PC-9 (cell line): ENCODE measurements around the gene ETV3L. TPM values are rescaled to one million over a fixed set of nuclear protein-coding genes. Genes with fewer than 3 reads are reported as not detected.

Experiments
- BruUV-seq: library from RNA; stranded (reverse); fragments of 400-500 nt; replicated peaks from 2 replicates; lab custom pipeline; 2021; lab: Mats Ljungman, UMichigan
- CTCF ChIA-PET: fragments of 300-600 bp; sonication (Branson Sonifier 250); formaldehyde crosslinking; loops from one replicate; lab custom pipeline; 2022; ENCODE audit warnings: antibody characterized with exemption; lab: Charles Lee
- POLR2A ChIA-PET: fragments of 300-600 bp; sonication (Branson Sonifier 250); formaldehyde crosslinking; loops from one replicate; lab custom pipeline; 2022; ENCODE audit warnings: antibody characterized with exemption; ENCODE audit not compliant: unreplicated experiment; lab: Charles Lee
- DNase-seq, 2 experiments: peaks; one replicate each; pipeline versions ENCODE4 v3.0.0 to v3.0.0-alpha.2; 2015 to 2022; ENCODE audit warnings: mixed read lengths in 1 of 2
- H2AFZ ChIP-seq: fragments of 200-600 bp; sonication (generic); 2 replicates; pipeline ENCODE4 v1.8.1; 2017; ENCODE audit warnings: antibody characterized with exemption
- H3F3A ChIP-seq: fragments of 200-600 bp; sonication (generic); 2 replicates; pipeline ENCODE4 v1.8.1; 2017; ENCODE audit warnings: antibody characterized with exemption, mild to moderate bottlenecking, low read depth; ENCODE audit not compliant: insufficient read depth
- H3K27ac ChIP-seq: fragments of 200-600 bp; sonication (generic); 2 replicates; pipeline ENCODE4 v1.6.1; 2016; ENCODE audit warnings: mixed run types
- H3K27me3 ChIP-seq: fragments of 200-600 bp; sonication (generic); 2 replicates; pipeline ENCODE4 v1.6.1; 2016; ENCODE audit warnings: low read depth, mixed run types; ENCODE audit not compliant: insufficient read depth
- H3K36me3 ChIP-seq: fragments of 200-600 bp; sonication (generic); 2 replicates; pipeline ENCODE4 v1.6.1; 2016; ENCODE audit warnings: low read depth, mixed run types
- H3K4me1 ChIP-seq: fragments of 200-600 bp; sonication (generic); replicated peaks from 2 replicates; pipeline ENCODE4 v1.6.1; 2016; ENCODE audit warnings: mixed run types; ENCODE audit not compliant: insufficient read depth
- H3K4me2 ChIP-seq: fragments of 200-600 bp; sonication (generic); 2 replicates; pipeline ENCODE4 v1.6.1; 2017; ENCODE audit warnings: mixed run types
- H3K4me3 ChIP-seq: fragments of 200-600 bp; sonication (generic); 2 replicates; pipeline ENCODE4 v1.6.1; 2016; ENCODE audit warnings: mixed run types
- H3K79me2 ChIP-seq: fragments of 200-600 bp; sonication (generic); 2 replicates; pipeline ENCODE4 v1.6.1; 2017; ENCODE audit warnings: low read depth, mixed run types
- H3K9me2 ChIP-seq: fragments of 200-600 bp; sonication (generic); 2 replicates; pipeline ENCODE4 v1.8.1; 2017; ENCODE audit warnings: mild to moderate bottlenecking; ENCODE audit not compliant: insufficient read depth
- H3K9me3 ChIP-seq: fragments of 200-600 bp; sonication (generic); 2 replicates; pipeline ENCODE4 v1.8.1; 2016; ENCODE audit warnings: low read depth; ENCODE audit not compliant: insufficient read depth
- H4K20me1 ChIP-seq: fragments of 200-600 bp; sonication (generic); 2 replicates; pipeline ENCODE4 v1.8.1; 2017; ENCODE audit not compliant: insufficient read depth
- EZH2 ChIP-seq: fragments of 200-600 bp; sonication (generic); IDR thresholded peaks from 2 replicates; pipeline ENCODE4 v1.8.0; 2017; ENCODE audit warnings: antibody characterized with exemption, low read depth
- intact Hi-C: fragments of 100-400 bp; cut with micrococcal nuclease; formaldehyde crosslinking; loops from one replicate; pipeline ENCODE4 v1.10.0; 2022; ENCODE audit not compliant: unreplicated experiment
- total RNA-seq: library from RNA; stranded (reverse); gene quantifications from 2 replicates; pipeline ENCODE4 v1.2.3, GENCODE V29; 2021
- TF ChIP-seq, protein P1 (sequence below): fragments of 200-600 bp; sonication (generic); conservative IDR thresholded peaks from 2 replicates; pipeline ENCODE4 v1.6.1; 2017; ENCODE audit warnings: mixed run types, antibody characterized with exemption, mild to moderate bottlenecking, moderate library complexity

ETV3L gene
- total RNA-seq, 1 experiment from 2014 or later: not detected

DNA sequence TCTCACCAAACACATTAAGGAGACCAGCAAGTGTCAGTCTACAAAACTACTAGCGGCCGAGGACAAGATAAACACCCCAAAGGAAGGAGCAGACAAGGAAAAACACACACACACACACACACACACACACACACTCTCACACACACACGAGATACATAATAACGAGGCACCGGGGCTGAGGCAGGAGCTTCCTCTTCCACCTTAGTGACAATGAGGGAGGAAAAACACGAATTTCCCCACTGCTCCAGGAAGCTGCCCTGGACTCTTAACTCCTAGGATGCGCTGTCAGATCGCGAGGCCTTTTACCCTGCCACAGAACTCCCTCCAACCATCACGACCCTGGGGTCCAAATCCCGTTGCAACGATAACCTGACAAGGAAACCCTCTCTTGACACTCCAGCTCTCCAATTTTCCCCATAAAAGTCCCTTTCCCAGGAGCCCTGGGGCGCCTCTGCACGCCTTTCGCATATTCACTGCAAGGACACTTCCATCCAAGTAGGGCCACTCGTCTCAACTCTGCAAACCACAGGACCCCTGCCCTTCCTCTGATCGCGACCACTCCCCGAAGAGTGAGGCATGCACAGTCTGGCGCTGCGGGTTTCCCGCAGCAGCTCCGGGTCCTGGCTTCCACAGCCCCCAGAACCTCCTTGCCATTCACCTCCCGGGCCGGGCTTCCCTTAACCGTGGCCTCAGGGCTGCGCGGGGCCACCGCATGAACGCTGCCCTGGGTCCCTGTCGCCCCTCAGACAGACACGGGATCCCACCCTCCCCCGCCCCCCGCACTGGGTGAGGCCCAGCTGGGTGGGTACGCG, 38.0 kb upstream of the ETV3L start:
- intact Hi-C loops: loop anchor here (10.0 kb wide), 1 partner anchor 443 kb away; no protein-coding TSS in a partner anchor
- Histone ChIP-seq H3K9me2 (no peaks in the 10 kb centered on the region), H2AFZ (peak overlapping the region; percentile 86), H3K4me2 (peak overlapping the region; percentile 96), H4K20me1 (peaks cover 11% of the 10 kb centered on the region; the same call in 1 of the 2 replicates), H3K27ac (peak overlapping the region; percentile 78), H3K4me1 (peaks cover 48% of the 10 kb centered on the region), H3K27me3 (no peaks in the 10 kb centered on the region), H3F3A (peaks cover 42% of the 10 kb centered on the region), H3K36me3 (peaks cover 29% of the 10 kb centered on the region), H3K9me3 (no peaks in the 10 kb centered on the region), H3K4me3 (peak overlapping the region; percentile 86), H3K79me2 (peaks cover 47% of the 10 kb centered on the region)
- DNase-seq: no peak
- TF ChIP-seq, protein P1, sequence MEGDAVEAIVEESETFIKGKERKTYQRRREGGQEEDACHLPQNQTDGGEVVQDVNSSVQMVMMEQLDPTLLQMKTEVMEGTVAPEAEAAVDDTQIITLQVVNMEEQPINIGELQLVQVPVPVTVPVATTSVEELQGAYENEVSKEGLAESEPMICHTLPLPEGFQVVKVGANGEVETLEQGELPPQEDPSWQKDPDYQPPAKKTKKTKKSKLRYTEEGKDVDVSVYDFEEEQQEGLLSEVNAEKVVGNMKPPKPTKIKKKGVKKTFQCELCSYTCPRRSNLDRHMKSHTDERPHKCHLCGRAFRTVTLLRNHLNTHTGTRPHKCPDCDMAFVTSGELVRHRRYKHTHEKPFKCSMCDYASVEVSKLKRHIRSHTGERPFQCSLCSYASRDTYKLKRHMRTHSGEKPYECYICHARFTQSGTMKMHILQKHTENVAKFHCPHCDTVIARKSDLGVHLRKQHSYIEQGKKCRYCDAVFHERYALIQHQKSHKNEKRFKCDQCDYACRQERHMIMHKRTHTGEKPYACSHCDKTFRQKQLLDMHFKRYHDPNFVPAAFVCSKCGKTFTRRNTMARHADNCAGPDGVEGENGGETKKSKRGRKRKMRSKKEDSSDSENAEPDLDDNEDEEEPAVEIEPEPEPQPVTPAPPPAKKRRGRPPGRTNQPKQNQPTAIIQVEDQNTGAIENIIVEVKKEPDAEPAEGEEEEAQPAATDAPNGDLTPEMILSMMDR: no peak
- no peak for TF ChIP-seq EZH2
- CTCF ChIA-PET: interaction anchor here (0.6 to 2.1 kb wide), 4 partner anchors 17 to 473 kb away, joined by 4 to 9 read pairs (median 6); partner anchors contain the start of gene ETV3L
- POLR2A ChIA-PET: interaction anchor here (0.7 kb wide), 1 partner anchor 220 kb away, joined by 7 read pairs; no protein-coding TSS in a partner anchor
- no TSS peak for BruUV-seq

DNA sequence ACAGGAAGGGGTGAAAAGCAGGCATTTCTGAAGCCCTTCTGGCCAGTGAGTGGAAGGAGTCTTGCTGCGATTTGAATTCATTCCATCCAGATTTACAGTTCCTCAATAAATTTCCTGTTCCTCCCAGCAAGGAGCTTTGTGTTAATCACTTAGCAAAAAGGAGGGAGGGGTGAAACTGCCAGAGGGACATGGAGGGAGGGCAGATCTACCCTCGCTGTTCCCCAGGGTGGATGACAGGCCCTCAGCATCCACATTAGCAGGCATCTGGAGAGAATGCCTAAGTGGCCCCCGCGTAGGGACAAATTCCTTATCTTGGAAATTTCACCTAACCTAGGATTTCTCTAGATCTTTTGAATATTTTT, 37.4 kb upstream of the ETV3L start:
- Histone ChIP-seq H3K27me3 (no peaks in the 10 kb centered on the region), H3K9me3 (no peaks in the 10 kb centered on the region), H3K9me2 (no peaks in the 10 kb centered on the region), H4K20me1 (peaks cover 11% of the 10 kb centered on the region; the same call in 1 of the 2 replicates), H3K4me2 (peak overlapping the region; percentile 96), H3F3A (peaks cover 47% of the 10 kb centered on the region), H2AFZ (no peak overlapping the region), H3K4me1 (peaks cover 53% of the 10 kb centered on the region), H3K4me3 (peak overlapping the region; percentile 86), H3K27ac (peak overlapping the region; percentile 78), H3K36me3 (peaks cover 33% of the 10 kb centered on the region), H3K79me2 (peaks cover 47% of the 10 kb centered on the region)
- CTCF ChIA-PET: interaction anchor here (1.2 to 2.1 kb wide), 2 partner anchors 18 to 47 kb away, joined by 6 to 7 read pairs; no protein-coding TSS in a partner anchor
- BruUV-seq: TSS peak; percentile 50
- DNase-seq: no peak
- intact Hi-C loops: loop anchor here (10.0 kb wide), 1 partner anchor 442 kb away; no protein-coding TSS in a partner anchor
- TF ChIP-seq, protein P1: 0 out of 2 replicates have a peak, but pooled peaks have one; percentile 5
- no peak for TF ChIP-seq EZH2
- POLR2A ChIA-PET: interaction anchor here (0.7 kb wide), 1 partner anchor 219 kb away, joined by 7 read pairs; no protein-coding TSS in a partner anchor

DNA sequence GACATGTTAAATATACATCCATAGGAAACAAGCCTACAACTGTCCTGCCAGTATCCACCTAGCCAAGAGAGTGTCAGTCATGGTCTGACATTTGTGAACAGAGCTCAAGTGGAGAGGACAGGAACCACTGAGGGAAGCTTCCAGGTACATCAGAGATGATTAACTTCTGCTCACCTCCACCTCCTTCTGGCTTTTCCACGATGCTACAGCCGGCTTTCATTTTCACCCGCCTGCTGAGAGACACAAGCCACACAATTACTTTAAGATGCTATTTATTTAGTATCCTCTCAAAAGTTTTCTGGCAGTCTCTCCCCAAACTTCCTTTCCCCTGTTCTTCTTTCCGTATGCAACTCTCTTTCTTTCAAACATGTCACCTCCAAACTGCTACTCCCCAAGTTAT, 36.5 kb upstream of the ETV3L start:
- POLR2A ChIA-PET: interaction anchor here (0.6 kb wide), 1 partner anchor 35 kb away, joined by 4 read pairs; no protein-coding TSS in a partner anchor
- H3K9me2 ChIP-seq: no peaks in the 10 kb centered on the region

More for the DNA sequence above, 36.5 kb upstream of the ETV3L start:
- H3K27ac ChIP-seq: peak overlapping the region; percentile 78
- intact Hi-C loops: loop anchor here (1.0 to 10.0 kb wide), 2 partner anchors 46 to 441 kb away; no protein-coding TSS in a partner anchor
- H3K27me3 ChIP-seq: no peaks in the 10 kb centered on the region
- H3K9me3 ChIP-seq: no peaks in the 10 kb centered on the region
- H3K36me3 ChIP-seq: peaks cover 42% of the 10 kb centered on the region
- H4K20me1 ChIP-seq: peaks cover 11% of the 10 kb centered on the region; the same call in 1 of the 2 replicates
- peak in 1 of 2 experiments; percentile 11 for DNase-seq
- CTCF ChIA-PET: interaction anchor here (0.6 to 2.1 kb wide), 2 partner anchors 46 to 473 kb away, joined by 6 to 7 read pairs; no protein-coding TSS in a partner anchor
- peak overlapping the region; percentile 86 for H3K4me3 ChIP-seq
- peaks cover 62% of the 10 kb centered on the region for H3K4me1 ChIP-seq
- H2AFZ ChIP-seq: no peak overlapping the region
- peaks cover 54% of the 10 kb centered on the region for H3K79me2 ChIP-seq
- peaks cover 56% of the 10 kb centered on the region for H3F3A ChIP-seq
- no peak for TF ChIP-seq EZH2
- TF ChIP-seq, protein P1: no peak; the same call in 1 of the 2 replicates
- H3K4me2 ChIP-seq: peak overlapping the region; percentile 96
- BruUV-seq: no TSS peak
